Activated effector memory CD4-positive, alpha-beta T cell treated with Interleukin-2 at 50 U/mL for 16 hours (primary cell): ENCODE data around the gene DLK2.
"Not testable (repeated sequence)": the region's sequence is repeated elsewhere in the genome, so short reads cannot be mapped to it uniquely, and the experiment has no call there.

Experiments used
- DNase-seq: peaks from one replicate; pipeline ENCODE4 v3.0.0-alpha.2; 2020

DLK2 gene

DNA sequence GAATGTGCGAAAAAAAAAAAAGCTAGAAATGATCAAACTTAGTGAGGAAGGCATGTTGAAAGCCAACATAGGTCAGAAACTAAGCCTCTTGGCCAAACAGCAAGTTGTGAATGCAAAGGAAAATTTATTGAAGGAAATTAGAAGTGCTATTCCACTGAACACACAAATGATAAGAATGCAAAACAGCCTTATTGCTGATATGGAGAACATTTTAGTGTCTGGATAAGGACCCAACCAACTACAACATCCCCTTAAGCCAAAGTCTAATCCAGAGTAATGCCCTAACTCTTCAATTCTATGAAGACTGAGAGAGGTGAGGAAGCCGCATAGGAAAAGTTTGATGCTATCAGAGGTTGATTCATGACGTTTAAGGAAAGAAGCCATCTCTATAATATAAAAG is 33.5 kb downstream of the DLK2 start:
- DNase-seq = no peak

DNA sequence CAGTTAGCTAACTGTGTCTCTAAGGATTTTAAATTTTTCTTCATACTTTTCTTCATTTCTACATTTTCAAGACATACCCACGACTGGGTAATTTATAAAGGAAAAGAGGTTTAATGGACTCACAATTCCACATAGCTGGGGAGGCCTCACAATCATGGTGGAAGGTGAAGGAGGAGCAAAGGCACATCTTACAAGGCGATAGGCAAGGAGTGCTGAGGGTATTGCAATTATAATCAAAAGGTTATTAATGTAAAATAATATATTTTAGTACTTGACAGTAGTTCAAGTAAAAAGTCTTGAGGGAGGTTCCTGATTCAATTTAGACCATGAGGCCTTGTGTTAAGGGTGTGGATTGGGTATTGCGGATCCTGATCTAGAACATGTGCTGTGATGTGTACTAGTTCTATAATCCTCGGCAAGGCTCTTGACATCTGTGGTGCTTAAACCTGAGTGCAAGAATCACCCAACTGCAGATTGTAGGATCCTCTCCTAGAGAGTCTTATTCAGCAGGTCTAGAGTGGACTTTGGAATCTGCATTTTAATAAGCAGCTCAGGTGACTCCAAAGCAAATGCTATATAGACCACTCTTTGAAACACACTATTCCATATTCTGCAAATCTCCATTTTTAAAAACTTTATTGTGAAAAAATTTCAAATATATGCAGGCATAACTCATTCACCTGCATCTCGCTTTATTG is 35.2 kb downstream of the DLK2 start:
- no peak for DNase-seq

DNA sequence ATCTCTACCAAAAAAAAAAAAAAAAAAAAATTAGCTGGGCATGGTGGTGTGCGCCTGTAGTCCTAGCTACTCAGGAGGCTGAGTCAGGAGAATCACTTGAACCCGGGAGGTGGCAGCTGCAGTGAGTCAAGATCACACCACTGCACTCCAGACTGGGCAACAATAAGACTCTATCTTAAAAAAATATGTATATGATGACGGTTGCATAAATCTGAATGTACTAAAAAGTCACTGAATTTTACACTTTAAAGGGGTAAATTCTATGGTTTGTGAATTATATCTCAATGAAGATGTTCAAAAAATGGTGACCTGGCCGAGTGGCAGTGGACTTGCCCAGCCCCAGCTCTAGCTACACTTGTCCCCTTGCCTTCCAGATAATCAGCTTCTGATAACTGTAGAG is 38.4 kb downstream of the DLK2 start:
- DNase-seq = no peak

DNA sequence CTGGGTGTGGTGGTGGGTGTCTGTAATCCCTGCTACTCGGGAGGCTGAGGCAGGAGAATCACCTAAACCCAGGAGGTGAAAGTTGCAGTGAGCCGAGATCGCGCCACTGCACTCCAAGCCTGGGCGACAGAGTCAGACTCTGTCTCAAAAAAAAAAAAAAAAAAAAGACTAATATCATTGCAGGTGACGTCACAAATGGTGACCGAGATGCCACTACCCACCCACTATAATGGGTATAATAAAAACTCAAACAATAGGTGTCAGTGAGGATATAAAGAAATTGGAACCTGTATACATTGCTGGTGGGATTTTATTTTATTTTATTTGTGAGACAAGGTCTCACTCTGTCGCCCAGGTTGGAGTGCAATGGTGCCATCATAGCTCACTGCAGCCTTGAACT is 40.1 kb downstream of the DLK2 start:
- not testable (repeated sequence) for DNase-seq

DNA sequence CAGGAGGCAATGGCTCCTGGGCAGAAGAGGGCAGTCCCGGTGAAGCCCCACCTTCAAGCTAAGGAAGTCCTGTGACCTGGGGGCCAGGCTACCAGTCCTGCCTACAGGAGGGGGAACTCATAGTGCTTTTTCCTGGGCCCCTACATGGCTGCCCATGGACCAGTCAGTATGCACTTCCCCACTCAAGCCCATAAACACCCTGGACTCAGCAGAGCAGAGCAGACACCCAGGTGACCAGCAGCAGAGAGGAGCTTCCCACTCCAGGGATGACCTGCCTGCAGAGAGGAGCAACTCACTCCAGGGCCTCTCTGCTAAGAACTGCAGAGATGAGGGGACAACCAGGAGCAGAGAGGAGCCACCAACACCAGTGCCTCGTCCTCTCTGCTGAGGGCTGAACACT is 42.3 kb downstream of the DLK2 start:
- DNase-seq = no peak

DNA sequence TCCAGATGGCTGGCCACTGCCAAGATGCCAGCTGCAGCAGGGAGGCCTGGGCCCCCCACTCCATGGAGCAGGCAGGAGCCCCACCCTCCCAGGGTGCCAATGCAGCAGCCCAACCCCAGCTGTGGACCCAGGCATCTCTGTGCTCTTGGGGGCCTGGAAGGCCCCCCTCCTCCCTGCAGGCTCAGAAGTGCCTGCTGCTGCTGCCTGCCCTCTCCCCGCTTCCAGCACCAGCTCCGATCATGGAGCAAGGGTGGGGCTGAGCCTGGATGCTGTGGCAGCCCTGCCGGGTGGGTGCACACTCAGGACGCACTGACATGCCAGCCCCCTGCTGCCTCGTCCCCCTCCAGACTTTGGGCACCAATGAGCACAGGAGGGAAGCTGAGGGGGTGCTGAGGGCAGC is 42.8 kb downstream of the DLK2 start:
- no peak for DNase-seq

DNA sequence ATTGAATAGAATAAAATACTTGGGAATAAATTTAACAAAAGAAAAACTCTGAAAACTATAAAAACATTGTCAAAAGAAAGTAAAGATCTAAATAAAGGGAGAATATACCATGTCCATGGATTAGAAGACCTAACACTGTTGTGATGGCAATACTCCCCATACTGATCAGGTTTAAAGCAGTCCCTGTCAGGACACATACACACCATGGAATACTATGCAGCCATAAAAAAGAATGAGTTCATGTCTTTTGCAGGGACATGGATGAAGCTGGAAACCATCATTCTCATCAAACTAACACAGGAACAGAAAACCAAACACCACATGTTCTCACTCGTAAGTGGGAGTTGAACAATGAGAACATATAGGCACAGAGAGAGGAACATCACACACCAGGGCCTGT is 44.6 kb downstream of the DLK2 start:
- not testable (repeated sequence) for DNase-seq

DNA sequence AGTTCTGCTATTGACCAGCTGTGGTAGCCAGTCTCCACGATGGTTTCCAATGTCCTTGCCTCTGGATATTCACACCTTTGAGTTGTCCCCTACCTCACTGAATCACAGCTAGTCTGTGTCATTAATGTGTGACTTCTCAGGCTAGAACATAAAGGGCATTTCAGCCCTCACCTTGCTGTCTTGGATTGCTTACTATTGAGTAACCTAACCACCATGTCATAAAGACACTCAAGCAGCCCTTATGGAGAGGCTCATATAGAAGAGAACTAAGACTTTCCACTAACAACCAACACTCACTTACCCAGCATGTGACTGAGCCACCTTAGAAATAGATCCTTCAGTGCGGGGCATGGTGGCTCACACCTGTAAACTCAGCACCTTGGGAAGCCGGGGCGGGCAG is 47.1 kb downstream of the DLK2 start:
- DNase-seq = no peak

DNA sequence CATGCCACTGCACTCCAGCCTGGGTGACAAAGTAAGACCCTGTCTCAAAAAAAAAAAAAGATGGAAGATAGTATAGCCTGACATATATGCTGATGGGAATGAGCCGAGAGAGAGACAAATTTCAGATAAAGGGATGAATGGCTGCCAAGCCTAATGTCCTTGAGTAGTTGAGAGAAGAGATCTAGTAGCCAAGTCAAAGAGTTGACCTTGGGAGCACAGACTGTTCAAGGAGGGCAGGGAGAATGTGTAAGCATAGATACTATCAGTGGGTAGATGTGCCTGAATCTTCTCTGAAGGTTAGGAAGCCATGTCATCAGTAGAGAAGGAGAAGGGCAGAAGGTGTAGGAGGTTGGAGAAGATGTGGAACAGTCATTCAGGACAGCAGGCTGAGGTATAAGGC is 48.1 kb downstream of the DLK2 start:
- no peak for DNase-seq

DNA sequence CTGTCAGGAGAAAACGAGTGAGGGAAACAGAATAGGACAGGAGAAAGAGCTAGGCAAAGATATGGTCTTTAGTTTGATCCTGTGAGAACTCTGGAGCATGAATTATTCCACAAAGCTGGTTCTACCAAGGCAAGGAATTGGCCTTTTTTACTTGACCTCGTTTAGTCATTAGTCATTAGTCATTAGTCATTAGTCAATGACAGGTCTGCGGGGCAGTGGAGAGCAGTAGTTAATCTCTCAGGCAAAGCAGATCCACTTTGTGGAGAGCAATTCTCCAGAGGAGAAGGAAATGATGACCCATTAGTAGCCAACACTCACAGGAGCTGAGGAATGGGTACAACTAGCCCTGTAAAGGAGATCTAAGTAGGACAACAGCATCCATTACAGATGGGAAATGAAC is 50.0 kb downstream of the DLK2 start:
- no peak for DNase-seq

DNA sequence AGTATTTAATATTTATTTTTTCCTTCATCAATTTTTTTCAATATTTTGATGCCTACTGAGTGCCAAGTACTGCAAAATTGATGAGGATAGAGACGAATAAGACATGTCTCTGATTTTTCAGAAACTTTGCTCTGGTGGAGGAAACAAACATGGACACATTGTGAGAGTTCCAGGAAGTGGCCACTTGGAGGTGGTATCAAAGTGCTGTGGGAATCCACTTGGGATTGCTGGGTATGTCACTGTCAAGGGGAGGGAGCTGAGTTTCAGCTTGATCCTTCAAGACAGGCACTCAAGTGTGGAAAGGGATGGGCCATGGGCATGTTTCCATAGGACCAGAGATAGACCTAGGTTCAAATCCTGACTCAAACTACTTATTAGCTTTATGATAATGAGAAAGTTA is 52.5 kb downstream of the DLK2 start:
- DNase-seq = no peak

DNA sequence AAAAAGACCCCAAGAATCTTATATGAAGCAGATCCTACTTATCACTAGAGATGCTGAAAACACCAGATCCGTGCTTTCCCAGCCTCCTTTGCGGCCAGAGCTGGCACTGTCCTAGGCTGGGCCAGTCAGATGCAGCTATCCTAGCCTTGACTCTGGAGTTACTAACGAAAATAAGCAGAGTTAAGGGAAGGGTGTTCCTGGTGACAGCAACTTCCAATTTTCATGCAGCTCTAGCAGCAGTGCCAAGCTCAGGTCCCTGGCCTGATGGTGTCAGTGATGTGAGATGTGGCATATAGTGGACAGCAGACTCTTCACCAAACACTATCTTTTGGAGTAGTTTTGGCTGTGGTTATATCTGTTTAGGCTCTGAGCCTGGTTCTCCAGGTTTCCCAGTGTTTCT is 53.6 kb downstream of the DLK2 start:
- no peak for DNase-seq
